NCI-H2107 treated with DMSO at 0.1 percent for 48 hours (cell line): Measurements from ENCODE around the gene NCKIPSD.

Experiments
- DNase-seq: peaks from one replicate; lab custom pipeline; 2025; ENCODE audit not compliant: unreplicated experiment; lab: John Stamatoyannopoulos, UW

NCKIPSD gene

GRCh38 chr3:48679411-48680391 is 6.0 kb downstream of the NCKIPSD start:
- no peak for DNase-seq

GRCh38 chr3:48678566-48679380 is 6.9 kb downstream of the NCKIPSD start:
- no peak for DNase-seq

- DNase-seq: no peak
Measured at GRCh38 chr3:48678056-48678455, 7.7 kb downstream of the NCKIPSD start.

- DNase-seq: no peak
Measured at GRCh38 chr3:48674505-48674904, 11.2 kb downstream of the NCKIPSD start.

- DNase-seq: no peak
Measured at GRCh38 chr3:48672522-48672921, 13.2 kb downstream of the NCKIPSD start.

GRCh38 chr3:48664929-48665328 is 20.8 kb downstream of the NCKIPSD start:
- no peak for DNase-seq

- DNase-seq: no peak
Measured at GRCh38 chr3:48664313-48664644, 21.4 kb downstream of the NCKIPSD start.

- DNase-seq: peak; percentile 77
Measured at GRCh38 chr3:48663489-48664312, 22.0 kb downstream of the NCKIPSD start.

GRCh38 chr3:48662753-48663488 is 22.8 kb downstream of the NCKIPSD start, which contains the start of gene CELSR3:
CELSR3 (minus strand) TSS chr3:48662886; CDS start chr3:48662634, 252 bp downstream.
- peak; percentile 51 for DNase-seq

GRCh38 chr3:48662145-48662752 is 23.5 kb downstream of the NCKIPSD start:
- no peak for DNase-seq

- no peak for DNase-seq
Measured at GRCh38 chr3:48661501-48662144, 24.1 kb downstream of the NCKIPSD start.

GRCh38 chr3:48660800-48661400 is 24.8 kb downstream of the NCKIPSD start:
- DNase-seq: no peak

- DNase-seq: no peak
Measured at GRCh38 chr3:48656841-48657281, 28.9 kb downstream of the NCKIPSD start.

- no peak for DNase-seq
Measured at GRCh38 chr3:48656061-48656840, 29.5 kb downstream of the NCKIPSD start.

- DNase-seq: no peak
Measured at GRCh38 chr3:48655606-48656005, 30.1 kb downstream of the NCKIPSD start.

- no peak for DNase-seq
Measured at GRCh38 chr3:48655063-48655462, 30.7 kb downstream of the NCKIPSD start.

GRCh38 chr3:48652923-48653715 is 32.6 kb downstream of the NCKIPSD start:
- DNase-seq: no peak
